ENCODE results near the gene TRIM41.
A peak's percentile ranks its signal among the peaks of the same experiment; 100 is the strongest.
"Not testable (repeated sequence)": the region's sequence is repeated elsewhere in the genome, so short reads cannot be mapped to it uniquely, and the experiment has no call there.

TRIM41 gene

GRCh38 chr5:181193656-181194055, 29.4 kb upstream of the TRIM41 start:
- no peak for DNase-seq

GRCh38 chr5:181194489-181195248, 28.4 kb upstream of the TRIM41 start:
- DNase-seq = peak; percentile 87

- no peak for DNase-seq
Measured at GRCh38 chr5:181195249-181195761, 27.8 kb upstream of the TRIM41 start.

DNA sequence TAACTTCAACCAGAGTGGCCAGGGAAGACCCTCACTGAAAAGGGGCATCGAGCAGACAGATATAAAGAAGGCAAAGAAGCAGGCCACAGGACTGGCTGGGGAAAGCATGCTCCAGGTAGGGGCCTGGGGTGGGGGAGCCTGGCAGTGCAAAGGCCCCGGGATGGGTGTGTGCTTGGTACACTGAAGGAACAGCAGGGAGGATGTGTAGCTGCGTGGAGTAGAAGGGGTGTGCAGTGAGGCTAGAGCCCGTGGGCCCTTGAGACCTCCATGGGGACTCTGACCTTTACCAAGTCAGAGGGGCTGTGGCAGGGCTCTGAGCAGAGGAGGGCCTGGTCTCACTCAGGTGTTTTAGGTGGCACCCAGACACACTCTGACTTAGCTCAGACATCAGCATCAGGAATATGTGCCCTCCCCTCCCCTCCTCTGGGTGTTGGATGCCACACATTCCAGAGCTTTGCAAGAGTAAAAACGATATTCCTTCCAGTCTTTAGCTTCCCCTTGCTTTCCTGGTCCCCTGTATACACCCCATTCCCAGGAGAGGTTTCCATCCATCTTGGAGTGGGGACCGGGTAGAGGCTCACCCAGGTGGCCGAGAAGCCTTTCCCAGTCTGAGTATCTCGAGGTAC, 25.6 kb upstream of the TRIM41 start:
- no peak for DNase-seq

- no peak for DNase-seq
Measured at GRCh38 chr5:181198106-181198685, 24.9 kb upstream of the TRIM41 start.

DNA sequence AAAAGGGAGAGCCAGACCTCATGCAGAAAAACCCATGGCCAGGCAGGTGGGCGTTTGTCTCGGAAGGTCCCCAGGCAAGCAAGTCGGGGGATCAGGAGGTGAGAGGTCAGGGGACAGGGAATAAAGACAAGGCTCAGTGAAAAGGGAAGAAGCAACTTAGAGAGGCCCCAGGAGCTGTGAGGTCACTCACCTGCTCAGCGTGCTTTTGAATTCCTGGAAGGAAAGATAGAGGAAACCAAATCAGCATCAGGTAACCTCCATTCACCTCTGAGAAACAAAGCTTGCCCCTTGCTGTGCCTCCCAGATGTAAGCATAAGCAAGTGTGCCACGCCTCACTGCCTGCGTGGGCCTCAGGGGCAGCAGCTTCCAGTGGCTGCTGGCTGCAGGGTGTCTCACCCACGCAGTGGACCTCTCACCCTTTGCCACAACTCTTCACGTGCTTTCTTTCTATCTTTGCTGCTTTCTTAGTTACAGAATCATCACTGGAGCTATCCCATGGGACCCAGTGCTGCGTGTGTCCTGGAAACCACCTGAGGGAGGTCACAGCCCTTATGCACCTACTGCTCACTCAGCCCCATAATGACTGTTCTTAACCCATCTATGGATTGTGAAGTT, 24.1 kb upstream of the TRIM41 start:
- no peak for DNase-seq

DNA sequence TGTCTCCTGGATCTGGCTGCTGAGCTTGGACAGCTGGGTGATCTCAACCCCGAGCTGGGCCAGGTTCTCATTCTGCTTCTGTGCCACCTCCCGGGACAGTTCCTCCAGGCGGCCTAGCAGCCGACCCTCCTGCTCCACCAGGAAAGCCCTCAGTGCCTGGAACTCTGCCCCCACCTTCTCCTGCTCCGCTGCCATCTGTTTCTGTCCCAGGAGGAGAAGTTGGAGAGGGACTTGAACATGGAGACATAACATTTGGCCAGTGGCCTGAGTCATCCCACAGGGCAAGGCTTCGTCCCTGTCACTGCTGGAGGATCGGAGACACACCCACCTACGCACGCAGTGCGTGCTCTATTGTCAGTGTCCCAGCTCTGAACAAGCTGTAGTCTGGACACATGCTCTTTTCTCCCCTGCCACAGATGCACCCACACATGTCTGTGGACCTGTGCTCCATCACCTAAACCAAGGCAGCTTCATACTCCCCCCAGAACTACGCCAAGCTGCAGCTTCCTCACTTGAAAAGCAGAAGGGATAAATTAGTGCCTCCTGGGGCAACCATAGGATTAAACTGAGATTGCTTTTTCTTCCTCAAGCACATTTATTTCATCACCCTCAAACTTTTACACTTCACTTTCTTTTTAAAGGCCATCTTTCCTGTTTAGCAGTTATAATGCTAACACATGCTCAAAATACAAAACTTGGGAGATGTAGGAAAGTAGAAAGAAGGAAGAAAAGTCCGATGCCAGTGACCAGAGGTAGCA, 23.0 kb upstream of the TRIM41 start:
- DNase-seq = no peak

DNA sequence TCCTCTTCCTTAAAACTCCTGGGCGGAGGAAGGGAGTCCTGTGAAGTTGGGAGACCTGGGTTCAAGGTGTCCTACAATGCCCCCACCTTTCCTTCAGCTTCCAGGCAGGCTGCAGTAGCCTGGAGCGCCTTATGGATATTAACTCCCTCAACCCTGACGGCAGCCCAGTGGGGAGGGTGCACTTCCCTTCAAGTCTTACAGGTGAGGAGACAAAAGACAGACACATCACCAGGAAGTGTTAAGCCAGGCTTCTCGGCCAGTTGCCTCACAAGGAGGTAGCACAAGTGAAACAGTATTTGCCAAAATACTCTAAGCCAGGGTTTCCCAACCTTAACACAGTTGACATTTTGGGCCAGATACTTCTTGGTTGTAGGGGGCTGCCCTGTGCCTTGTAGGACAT, 22.3 kb upstream of the TRIM41 start:
- DNase-seq = no peak

GRCh38 chr5:181203093-181203711, 19.9 kb upstream of the TRIM41 start:
- no peak for DNase-seq

- DNase-seq = no peak
Measured at GRCh38 chr5:181203777-181204112, 19.3 kb upstream of the TRIM41 start.

GRCh38 chr5:181204113-181204825, 18.8 kb upstream of the TRIM41 start:
- DNase-seq = no peak

GRCh38 chr5:181204826-181205760, 18.0 kb upstream of the TRIM41 start, which contains the start of gene TRIM7:
Gene TRIM7, minus strand, starts transcription at chr5:181205196. Its CDS starts 86 bp downstream, at chr5:181205110.
- peak; percentile 46 for DNase-seq

DNA sequence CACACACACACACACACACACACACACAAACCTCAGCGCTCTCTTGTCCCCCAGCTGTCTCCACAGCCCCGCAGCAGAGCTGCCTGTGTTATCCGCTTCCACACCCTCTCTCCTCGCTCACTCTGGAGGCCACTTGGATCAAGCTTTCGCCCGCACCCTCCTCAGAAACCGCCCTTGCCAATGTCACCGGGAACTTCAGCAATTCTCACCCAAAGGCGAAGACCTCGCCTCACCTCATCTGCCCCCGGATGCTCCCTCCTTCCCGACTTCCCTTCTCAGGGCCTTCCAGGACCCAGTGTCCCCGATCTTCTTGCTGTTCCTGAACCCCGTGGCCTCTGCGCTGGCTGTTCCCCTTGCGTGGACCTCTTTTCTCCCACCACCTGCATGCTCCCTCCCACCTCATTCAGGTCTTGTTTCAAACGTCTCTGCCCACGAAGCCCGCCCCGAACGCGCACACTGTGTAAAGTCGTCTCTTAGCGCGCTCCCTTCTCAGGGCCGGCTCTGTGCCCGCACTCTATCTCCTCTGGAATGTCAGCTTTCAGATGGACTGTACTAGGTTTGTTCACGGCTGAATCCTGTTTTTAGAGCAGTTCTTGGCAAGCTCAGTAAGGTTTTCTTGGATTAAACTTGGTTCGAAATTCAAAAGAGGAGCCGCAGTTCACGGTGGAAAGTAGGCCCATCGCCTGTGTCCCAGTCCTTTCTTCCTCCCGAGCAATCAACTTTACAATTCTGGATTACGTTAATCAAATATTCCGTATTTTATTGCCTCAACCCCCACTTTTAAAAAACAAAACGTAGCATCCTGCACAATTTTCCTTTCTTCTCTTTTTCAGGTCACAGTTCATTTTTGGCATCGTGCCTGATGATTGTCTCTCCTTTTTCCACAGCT, 17.1 kb upstream of the TRIM41 start:
- peak; percentile 43 for DNase-seq

DNA sequence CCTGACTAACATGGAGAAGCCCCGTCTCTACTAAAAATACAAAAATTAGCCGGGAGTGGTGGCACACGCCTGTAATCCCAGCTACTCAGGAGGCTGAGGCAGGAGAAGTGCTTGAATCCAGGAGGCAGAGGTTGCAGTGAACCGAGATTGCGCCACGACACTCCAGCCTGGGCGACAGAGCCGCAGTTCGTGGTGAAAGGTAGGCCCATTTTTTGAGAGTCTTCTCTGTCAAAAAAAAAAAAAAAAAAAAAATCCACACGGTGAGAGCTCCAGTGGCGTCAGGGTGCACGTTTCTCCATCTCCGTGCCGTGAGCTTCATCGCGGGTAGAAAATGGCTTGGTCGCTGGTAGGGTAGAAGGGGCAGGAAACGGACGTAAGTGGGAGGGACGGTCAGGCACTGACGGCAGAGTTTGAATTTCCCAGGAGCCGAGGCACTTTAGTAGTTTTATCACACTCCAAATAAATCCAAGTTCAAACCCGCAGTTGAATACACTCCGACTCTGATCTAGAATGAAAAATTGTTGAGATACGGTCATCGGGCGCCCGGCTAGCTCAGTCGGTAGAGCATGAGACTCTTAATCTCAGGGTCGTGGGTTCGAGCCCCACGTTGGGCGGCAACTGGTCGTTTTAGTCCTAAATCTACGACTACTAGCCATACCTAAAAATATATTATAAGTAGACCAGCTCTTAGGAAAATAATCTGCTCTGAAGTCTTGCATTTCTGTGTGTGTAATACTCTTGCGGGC, 15.7 kb upstream of the TRIM41 start:
- peak; percentile 95 for DNase-seq

DNA sequence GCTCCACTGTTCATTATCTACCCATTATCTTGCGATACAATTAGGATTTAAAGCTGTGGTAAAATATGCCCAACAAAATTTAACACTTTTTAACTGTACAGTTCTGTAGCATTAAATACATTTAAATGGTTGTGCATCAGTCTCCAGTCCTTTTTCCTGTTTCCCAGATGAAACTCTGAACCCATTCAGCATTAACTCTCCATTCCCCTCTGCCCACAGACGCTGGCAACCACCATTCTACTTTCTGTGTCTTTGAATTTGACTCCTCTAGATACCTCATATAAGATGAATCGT, 15.2 kb upstream of the TRIM41 start:
- DNase-seq = no peak

DNA sequence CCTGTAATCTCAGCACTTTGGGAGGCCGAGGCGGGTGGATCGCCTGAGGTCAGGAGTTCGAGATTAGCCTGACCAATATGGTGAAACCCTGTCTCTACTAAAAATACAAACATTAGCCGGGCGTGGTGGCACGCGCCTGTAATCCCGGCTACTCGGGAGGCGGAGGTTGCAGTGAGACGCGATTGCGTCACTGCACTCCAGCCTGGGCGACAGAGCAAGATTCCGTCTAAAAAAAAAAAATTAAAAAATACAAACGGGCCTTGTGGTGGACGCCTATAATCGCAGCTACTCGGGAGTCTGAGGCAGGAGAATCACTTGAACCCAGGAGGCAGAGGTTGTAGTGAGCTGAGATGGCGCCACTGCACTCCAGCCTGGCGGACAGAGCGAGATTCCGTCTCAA, 14.1 kb upstream of the TRIM41 start:
- not testable (repeated sequence) for DNase-seq

- DNase-seq = not testable (repeated sequence)
Measured at GRCh38 chr5:181210148-181210547, 12.9 kb upstream of the TRIM41 start.

GRCh38 chr5:181210698-181211097, 12.4 kb upstream of the TRIM41 start:
- DNase-seq = not testable (repeated sequence)

GRCh38 chr5:181211208-181211607, 11.9 kb upstream of the TRIM41 start:
- no peak for DNase-seq
